ENCODE measurements around the gene CA12.

DNA sequence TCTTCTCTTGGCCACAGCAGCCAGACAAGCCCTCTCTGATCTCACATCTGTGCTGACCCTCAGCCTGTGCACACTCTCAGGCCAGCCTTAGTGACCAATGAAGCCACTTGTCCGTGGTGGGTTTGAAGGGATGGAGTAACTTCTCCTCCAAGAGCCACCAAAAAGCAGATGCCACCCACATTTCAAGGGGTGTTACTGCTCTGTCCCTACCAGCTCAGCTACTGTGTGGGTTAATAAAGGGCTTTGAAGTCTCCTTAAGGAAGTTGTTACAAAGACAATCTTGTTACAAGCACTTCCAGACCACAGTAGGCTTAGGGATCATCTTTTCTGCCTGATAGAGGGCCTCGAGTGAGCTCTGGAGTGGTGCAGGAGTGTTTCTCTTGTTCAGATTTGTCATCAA, 3.3 kb upstream of the CA12 start:
- TF ChIP-seq EZH2 (IDR thresholded peaks at IDR 0.05; ENCODE audit: borderline replicate concordance, control insufficient read depth, low read depth, low read length) (no peak), POLR2A (IDR thresholded peaks at IDR 0.05; ENCODE audit: low read depth, low read length) (no peak), BHLHE40 (IDR thresholded peaks at IDR 0.05; ENCODE audit: borderline replicate concordance in 1 of 2, low read depth in 2 of 2, low read length in 1 of 2) (no peak), KLF5 (IDR thresholded peaks at IDR 0.05; ENCODE audit: partially characterized antibody) (no peak), NFYB (IDR thresholded peaks at IDR 0.05; ENCODE audit: insufficient read depth, low read depth, low read length) (no peak), CHD2 (IDR thresholded peaks at IDR 0.05; ENCODE audit: borderline replicate concordance, low read depth, low read length) (no peak), CREM (IDR thresholded peaks at IDR 0.05; ENCODE audit: low read depth) (no peak), POLR2AphosphoS5 (IDR thresholded peaks at IDR 0.05; ENCODE audit: low read length) (no peak), RAD51 (IDR thresholded peaks at IDR 0.05) (no peak)
- TF ChIP-seq, protein P1, sequence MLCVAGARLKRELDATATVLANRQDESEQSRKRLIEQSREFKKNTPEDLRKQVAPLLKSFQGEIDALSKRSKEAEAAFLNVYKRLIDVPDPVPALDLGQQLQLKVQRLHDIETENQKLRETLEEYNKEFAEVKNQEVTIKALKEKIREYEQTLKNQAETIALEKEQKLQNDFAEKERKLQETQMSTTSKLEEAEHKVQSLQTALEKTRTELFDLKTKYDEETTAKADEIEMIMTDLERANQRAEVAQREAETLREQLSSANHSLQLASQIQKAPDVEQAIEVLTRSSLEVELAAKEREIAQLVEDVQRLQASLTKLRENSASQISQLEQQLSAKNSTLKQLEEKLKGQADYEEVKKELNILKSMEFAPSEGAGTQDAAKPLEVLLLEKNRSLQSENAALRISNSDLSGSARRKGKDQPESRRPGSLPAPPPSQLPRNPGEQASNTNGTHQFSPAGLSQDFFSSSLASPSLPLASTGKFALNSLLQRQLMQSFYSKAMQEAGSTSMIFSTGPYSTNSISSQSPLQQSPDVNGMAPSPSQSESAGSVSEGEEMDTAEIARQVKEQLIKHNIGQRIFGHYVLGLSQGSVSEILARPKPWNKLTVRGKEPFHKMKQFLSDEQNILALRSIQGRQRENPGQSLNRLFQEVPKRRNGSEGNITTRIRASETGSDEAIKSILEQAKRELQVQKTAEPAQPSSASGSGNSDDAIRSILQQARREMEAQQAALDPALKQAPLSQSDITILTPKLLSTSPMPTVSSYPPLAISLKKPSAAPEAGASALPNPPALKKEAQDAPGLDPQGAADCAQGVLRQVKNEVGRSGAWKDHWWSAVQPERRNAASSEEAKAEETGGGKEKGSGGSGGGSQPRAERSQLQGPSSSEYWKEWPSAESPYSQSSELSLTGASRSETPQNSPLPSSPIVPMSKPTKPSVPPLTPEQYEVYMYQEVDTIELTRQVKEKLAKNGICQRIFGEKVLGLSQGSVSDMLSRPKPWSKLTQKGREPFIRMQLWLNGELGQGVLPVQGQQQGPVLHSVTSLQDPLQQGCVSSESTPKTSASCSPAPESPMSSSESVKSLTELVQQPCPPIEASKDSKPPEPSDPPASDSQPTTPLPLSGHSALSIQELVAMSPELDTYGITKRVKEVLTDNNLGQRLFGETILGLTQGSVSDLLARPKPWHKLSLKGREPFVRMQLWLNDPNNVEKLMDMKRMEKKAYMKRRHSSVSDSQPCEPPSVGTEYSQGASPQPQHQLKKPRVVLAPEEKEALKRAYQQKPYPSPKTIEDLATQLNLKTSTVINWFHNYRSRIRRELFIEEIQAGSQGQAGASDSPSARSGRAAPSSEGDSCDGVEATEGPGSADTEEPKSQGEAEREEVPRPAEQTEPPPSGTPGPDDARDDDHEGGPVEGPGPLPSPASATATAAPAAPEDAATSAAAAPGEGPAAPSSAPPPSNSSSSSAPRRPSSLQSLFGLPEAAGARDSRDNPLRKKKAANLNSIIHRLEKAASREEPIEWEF (IDR thresholded peaks at IDR 0.05; ENCODE audit: insufficient replicate concordance, low read depth, low read length): no peak
- TF ChIP-seq, protein P2, sequence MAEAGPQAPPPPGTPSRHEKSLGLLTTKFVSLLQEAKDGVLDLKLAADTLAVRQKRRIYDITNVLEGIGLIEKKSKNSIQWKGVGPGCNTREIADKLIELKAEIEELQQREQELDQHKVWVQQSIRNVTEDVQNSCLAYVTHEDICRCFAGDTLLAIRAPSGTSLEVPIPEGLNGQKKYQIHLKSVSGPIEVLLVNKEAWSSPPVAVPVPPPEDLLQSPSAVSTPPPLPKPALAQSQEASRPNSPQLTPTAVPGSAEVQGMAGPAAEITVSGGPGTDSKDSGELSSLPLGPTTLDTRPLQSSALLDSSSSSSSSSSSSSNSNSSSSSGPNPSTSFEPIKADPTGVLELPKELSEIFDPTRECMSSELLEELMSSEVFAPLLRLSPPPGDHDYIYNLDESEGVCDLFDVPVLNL (IDR thresholded peaks at IDR 0.05; ENCODE audit: low read depth, low read length): no peak
- TF ChIP-seq, protein P3, sequence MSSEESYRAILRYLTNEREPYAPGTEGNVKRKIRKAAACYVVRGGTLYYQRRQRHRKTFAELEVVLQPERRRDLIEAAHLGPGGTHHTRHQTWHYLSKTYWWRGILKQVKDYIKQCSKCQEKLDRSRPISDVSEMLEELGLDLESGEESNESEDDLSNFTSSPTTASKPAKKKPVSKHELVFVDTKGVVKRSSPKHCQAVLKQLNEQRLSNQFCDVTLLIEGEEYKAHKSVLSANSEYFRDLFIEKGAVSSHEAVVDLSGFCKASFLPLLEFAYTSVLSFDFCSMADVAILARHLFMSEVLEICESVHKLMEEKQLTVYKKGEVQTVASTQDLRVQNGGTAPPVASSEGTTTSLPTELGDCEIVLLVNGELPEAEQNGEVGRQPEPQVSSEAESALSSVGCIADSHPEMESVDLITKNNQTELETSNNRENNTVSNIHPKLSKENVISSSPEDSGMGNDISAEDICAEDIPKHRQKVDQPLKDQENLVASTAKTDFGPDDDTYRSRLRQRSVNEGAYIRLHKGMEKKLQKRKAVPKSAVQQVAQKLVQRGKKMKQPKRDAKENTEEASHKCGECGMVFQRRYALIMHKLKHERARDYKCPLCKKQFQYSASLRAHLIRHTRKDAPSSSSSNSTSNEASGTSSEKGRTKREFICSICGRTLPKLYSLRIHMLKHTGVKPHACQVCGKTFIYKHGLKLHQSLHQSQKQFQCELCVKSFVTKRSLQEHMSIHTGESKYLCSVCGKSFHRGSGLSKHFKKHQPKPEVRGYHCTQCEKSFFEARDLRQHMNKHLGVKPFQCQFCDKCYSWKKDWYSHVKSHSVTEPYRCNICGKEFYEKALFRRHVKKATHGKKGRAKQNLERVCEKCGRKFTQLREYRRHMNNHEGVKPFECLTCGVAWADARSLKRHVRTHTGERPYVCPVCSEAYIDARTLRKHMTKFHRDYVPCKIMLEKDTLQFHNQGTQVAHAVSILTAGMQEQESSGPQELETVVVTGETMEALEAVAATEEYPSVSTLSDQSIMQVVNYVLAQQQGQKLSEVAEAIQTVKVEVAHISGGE (CRISPR knock-in tag; IDR thresholded peaks at IDR 0.05): no peak
- TF ChIP-seq, protein P4, sequence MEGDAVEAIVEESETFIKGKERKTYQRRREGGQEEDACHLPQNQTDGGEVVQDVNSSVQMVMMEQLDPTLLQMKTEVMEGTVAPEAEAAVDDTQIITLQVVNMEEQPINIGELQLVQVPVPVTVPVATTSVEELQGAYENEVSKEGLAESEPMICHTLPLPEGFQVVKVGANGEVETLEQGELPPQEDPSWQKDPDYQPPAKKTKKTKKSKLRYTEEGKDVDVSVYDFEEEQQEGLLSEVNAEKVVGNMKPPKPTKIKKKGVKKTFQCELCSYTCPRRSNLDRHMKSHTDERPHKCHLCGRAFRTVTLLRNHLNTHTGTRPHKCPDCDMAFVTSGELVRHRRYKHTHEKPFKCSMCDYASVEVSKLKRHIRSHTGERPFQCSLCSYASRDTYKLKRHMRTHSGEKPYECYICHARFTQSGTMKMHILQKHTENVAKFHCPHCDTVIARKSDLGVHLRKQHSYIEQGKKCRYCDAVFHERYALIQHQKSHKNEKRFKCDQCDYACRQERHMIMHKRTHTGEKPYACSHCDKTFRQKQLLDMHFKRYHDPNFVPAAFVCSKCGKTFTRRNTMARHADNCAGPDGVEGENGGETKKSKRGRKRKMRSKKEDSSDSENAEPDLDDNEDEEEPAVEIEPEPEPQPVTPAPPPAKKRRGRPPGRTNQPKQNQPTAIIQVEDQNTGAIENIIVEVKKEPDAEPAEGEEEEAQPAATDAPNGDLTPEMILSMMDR (IDR thresholded peaks at IDR 0.05 in 2 of 3, conservative IDR thresholded peaks at IDR 0.05 in 1 of 3; ENCODE audit: control insufficient read depth in 2 of 3, extremely low read depth in 1 of 3, insufficient read depth in 1 of 3, low read depth in 3 of 3, low read length in 3 of 3): no peak
- TF ChIP-seq, protein P5, sequence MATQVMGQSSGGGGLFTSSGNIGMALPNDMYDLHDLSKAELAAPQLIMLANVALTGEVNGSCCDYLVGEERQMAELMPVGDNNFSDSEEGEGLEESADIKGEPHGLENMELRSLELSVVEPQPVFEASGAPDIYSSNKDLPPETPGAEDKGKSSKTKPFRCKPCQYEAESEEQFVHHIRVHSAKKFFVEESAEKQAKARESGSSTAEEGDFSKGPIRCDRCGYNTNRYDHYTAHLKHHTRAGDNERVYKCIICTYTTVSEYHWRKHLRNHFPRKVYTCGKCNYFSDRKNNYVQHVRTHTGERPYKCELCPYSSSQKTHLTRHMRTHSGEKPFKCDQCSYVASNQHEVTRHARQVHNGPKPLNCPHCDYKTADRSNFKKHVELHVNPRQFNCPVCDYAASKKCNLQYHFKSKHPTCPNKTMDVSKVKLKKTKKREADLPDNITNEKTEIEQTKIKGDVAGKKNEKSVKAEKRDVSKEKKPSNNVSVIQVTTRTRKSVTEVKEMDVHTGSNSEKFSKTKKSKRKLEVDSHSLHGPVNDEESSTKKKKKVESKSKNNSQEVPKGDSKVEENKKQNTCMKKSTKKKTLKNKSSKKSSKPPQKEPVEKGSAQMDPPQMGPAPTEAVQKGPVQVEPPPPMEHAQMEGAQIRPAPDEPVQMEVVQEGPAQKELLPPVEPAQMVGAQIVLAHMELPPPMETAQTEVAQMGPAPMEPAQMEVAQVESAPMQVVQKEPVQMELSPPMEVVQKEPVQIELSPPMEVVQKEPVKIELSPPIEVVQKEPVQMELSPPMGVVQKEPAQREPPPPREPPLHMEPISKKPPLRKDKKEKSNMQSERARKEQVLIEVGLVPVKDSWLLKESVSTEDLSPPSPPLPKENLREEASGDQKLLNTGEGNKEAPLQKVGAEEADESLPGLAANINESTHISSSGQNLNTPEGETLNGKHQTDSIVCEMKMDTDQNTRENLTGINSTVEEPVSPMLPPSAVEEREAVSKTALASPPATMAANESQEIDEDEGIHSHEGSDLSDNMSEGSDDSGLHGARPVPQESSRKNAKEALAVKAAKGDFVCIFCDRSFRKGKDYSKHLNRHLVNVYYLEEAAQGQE (IDR thresholded peaks at IDR 0.05; ENCODE audit: low read depth, low read length): no peak
